BLaER1 (cell line): Measurements from ENCODE around the gene MFF.

Experiments used
- H3K27ac ChIP-seq: shearing (Covaris generic); formaldehyde crosslinking; 2 replicates; pipeline ENCODE4 v1.8.1; 2022
- H3K27me3 ChIP-seq: shearing (Covaris generic); formaldehyde crosslinking; 2 replicates; pipeline ENCODE4 v1.8.1; 2022
- H3K36me3 ChIP-seq: shearing (Covaris generic); formaldehyde crosslinking; 2 replicates; pipeline ENCODE4 v1.8.1; 2022
- H3K4me1 ChIP-seq: shearing (Covaris generic); formaldehyde crosslinking; 2 replicates; pipeline ENCODE4 v1.8.1; 2022
- H3K4me2 ChIP-seq: shearing (Covaris generic); formaldehyde crosslinking; 2 replicates; pipeline ENCODE4 v1.8.1; 2022
- H3K4me3 ChIP-seq: shearing (Covaris generic); formaldehyde crosslinking; 2 replicates; pipeline ENCODE4 v1.8.1; 2022
- H3K9ac ChIP-seq: shearing (Covaris generic); formaldehyde crosslinking; 2 replicates; pipeline ENCODE4 v1.8.1; 2022
- H3K9me3 ChIP-seq: shearing (Covaris generic); formaldehyde crosslinking; 2 replicates; pipeline ENCODE4 v1.8.1; 2022
- H4K20me1 ChIP-seq: shearing (Covaris generic); formaldehyde crosslinking; 2 replicates; pipeline ENCODE4 v1.8.1; 2022
- Cebpa-rat ChIP-seq: shearing (Covaris generic); IDR thresholded peaks from 2 replicates; pipeline ENCODE4 v1.8.1; 2022

MFF gene

DNA sequence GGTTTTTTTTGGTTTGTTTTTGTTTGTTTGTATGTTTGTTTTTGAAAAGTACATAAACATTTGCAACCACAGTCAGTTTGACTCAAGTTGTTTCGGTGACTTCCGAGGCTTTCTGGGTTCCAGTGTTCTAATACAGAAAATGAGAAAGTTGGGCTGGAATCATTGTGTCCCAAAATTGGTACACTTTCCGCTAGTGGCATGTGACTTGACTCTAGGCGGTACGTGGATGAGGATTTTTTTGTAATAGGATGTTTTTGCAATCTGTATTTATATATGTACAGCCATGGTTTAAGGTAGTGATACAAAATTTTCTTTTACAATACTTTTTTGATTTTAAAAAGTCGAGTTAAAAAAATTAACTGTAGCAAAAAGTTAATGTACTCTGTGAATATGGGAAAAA is 1.7 kb downstream of the MFF start:
- peak overlapping the region; percentile 94; the same call in 1 of the 2 replicates for H3K9ac ChIP-seq
- H3K27me3 ChIP-seq, result no peaks in the 10 kb centered on the region
- H3K9me3 ChIP-seq, result peaks cover 15% of the 10 kb centered on the region
- TF ChIP-seq Cebpa-rat, result no peak
- peaks cover 21% of the 10 kb centered on the region for H3K36me3 ChIP-seq
- peak overlapping the region; percentile 95 for H3K4me2 ChIP-seq
- H3K27ac ChIP-seq, result no peak overlapping the region
- H4K20me1 ChIP-seq, result peaks cover 49% of the 10 kb centered on the region
- H3K4me3 ChIP-seq, result peak overlapping the region; percentile 88
- H3K4me1 ChIP-seq, result peaks cover 30% of the 10 kb centered on the region

DNA sequence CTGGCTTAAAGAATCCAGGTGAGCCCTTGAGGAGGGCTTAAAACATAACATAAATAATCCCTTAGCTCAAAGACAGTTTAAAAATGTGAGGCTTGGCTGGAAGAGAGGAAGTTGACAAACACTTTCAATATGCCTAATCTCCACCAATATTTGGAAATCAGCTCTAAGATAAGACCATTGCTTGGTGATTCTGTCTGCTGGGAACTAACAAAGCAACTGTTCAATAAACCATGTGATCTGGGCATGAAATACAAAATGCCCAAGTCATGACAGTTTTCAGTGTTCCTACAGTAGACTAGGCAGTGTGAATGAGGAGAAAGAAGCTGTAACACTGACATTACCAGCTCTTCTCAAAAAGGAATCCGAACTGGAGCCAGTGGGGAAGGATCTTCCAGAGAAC is 10.7 kb downstream of the MFF start:
- Histone ChIP-seq H3K36me3 (peaks cover 86% of the 10 kb centered on the region), H3K4me1 (no peaks in the 10 kb centered on the region), H3K27ac (no peak overlapping the region)

DNA sequence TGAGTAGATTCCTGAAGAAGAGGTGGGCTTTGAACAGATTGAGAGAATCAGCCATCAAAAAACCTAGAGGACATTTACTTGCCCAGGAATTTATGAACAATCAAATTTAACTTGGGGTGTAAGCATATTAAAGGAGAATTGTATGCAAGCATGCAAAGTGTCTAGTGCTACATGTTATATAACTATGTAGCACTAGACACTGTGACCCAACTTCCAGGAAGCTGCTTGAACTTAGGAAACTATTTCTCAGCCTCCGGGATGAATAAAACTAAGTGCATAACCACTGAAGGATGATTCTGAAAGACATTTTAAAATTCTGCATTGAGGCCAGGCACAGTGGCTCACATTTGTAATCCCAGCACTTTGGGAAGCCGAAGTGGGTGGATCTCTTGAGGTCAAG is 12.4 kb downstream of the MFF start:
- no peaks in the 10 kb centered on the region for H3K9me3 ChIP-seq
- H3K27ac ChIP-seq, result no peak overlapping the region
- peaks cover 83% of the 10 kb centered on the region for H3K36me3 ChIP-seq
- H3K27me3 ChIP-seq, result no peaks in the 10 kb centered on the region
- H3K4me3 ChIP-seq, result no peak overlapping the region
- H3K9ac ChIP-seq, result no peak overlapping the region
- no peak overlapping the region for H3K4me2 ChIP-seq
- H4K20me1 ChIP-seq, result 0 out of 2 replicates have a peak, but pooled peaks cover 6% of the 10 kb centered on the region
- H3K4me1 ChIP-seq, result no peaks in the 10 kb centered on the region
- no peak for TF ChIP-seq Cebpa-rat

More for the DNA sequence above, 10.7 kb downstream of the MFF start:
- no peak for TF ChIP-seq Cebpa-rat
- no peak overlapping the region for H3K4me3 ChIP-seq
- no peaks in the 10 kb centered on the region for H3K9me3 ChIP-seq
- no peak overlapping the region for H3K9ac ChIP-seq
- H3K27me3 ChIP-seq, result no peaks in the 10 kb centered on the region
- H3K4me2 ChIP-seq, result no peak overlapping the region
- H4K20me1 ChIP-seq, result 0 out of 2 replicates have a peak, but pooled peaks cover 6% of the 10 kb centered on the region

DNA sequence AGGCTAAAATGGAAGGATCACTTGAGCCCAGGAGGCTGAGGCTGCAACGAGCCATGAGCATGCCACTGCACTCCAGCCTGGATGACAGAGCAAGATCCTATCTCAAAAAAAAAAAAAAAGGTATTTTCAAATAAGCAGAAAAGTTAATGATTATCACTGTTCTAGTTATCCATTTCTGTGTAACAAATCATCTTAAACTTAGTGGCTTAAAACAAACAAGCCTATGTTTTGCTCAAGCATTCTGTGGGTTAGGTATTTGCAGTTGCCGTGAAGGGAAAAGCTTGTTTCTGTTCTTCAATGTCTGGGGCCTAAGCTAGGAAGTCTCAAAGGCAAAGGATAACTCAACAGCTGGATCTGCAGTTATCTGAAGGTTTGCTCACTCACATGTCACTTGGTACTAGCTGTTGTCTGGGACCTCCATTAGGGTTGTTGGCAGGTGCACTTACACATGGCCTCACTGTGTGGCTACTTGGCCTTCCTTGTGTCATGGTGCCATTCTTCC is 14.1 kb downstream of the MFF start:
- Histone ChIP-seq H3K4me3 (no peak overlapping the region), H3K4me2 (no peak overlapping the region), H3K36me3 (peaks cover 81% of the 10 kb centered on the region), H3K27me3 (no peaks in the 10 kb centered on the region), H3K9ac (no peak overlapping the region), H3K27ac (no peak overlapping the region), H3K9me3 (no peaks in the 10 kb centered on the region), H4K20me1 (0 out of 2 replicates have a peak, but pooled peaks cover 6% of the 10 kb centered on the region), H3K4me1 (no peaks in the 10 kb centered on the region)
- TF ChIP-seq Cebpa-rat, result no peak

DNA sequence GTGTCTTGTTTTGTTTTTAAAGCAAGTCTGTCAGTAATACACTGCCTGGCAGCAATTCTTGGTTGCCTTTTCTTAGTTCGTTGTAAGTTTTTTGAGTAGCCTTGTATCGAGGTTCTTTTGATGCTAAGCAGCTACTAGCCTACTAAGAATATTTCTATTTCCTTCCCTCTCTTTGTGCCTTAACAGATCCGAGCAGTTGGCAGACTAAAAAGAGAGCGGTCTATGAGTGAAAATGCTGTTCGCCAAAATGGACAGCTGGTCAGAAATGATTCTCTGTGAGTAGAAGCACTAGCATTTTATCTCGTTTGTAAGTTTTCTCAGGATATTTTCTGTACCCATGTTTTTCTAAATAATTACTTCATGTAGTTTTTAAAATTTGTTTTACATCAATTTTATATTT is 15.1 kb downstream of the MFF start:
- TF ChIP-seq Cebpa-rat, result no peak
- H3K4me1 ChIP-seq, result no peaks in the 10 kb centered on the region
- no peak overlapping the region for H3K9ac ChIP-seq
- peaks cover 71% of the 10 kb centered on the region for H3K36me3 ChIP-seq
- H3K4me2 ChIP-seq, result no peak overlapping the region
- H3K27me3 ChIP-seq, result no peaks in the 10 kb centered on the region
- no peak overlapping the region for H3K4me3 ChIP-seq
- 0 out of 2 replicates have a peak, but pooled peaks cover 6% of the 10 kb centered on the region for H4K20me1 ChIP-seq
- no peaks in the 10 kb centered on the region for H3K9me3 ChIP-seq
- no peak overlapping the region for H3K27ac ChIP-seq

DNA sequence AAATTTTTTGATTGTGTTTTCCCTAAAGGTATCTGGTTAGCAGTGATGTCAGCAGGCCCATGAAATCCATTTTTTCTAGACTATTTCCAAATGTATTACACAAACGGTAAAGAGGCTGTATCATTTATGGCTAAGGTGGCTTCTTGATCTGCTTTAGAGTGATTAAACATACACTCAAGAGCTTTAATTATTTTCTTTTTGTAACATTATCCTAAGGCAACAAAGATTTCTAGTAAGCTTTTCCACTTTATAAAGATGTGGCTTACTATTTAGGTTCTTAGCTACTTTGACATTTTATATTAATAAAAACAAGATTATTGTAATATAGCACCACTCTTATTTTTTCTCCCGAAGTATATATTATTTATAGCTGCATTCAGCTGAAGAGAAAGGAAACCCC is 16.5 kb downstream of the MFF start:
- no peak for TF ChIP-seq Cebpa-rat
- H3K36me3 ChIP-seq, result peaks cover 69% of the 10 kb centered on the region

DNA sequence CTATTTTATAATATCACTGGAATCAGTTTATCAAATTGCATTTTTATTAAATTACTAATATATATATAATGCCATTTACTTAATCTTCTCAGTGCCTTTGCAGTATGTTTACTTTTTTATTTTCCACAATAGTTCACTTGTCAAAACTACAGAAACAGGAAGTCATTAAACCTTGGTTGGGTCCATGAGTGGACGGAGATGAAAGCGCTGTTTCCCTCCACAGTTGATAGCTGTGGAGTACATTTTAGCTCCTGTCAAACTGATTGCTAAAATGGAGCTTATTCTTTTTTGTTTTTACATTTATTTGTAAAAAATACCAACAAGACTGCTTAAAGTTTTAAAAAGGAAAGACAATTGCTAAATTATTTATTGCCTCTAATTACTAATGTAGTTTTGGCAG is 19.2 kb downstream of the MFF start:
- no peaks in the 10 kb centered on the region for H3K9me3 ChIP-seq
- H3K27me3 ChIP-seq, result no peaks in the 10 kb centered on the region
- no peaks in the 10 kb centered on the region for H3K4me1 ChIP-seq
- 0 out of 2 replicates have a peak, but pooled peaks cover 4% of the 10 kb centered on the region for H4K20me1 ChIP-seq
- no peak overlapping the region for H3K4me2 ChIP-seq
- no peak overlapping the region for H3K4me3 ChIP-seq
- H3K36me3 ChIP-seq, result peaks cover 64% of the 10 kb centered on the region
- TF ChIP-seq Cebpa-rat, result no peak
- H3K27ac ChIP-seq, result no peak overlapping the region
- no peak overlapping the region for H3K9ac ChIP-seq

More for the DNA sequence above, 16.5 kb downstream of the MFF start:
- H4K20me1 ChIP-seq, result 0 out of 2 replicates have a peak, but pooled peaks cover 6% of the 10 kb centered on the region
- H3K27me3 ChIP-seq, result no peaks in the 10 kb centered on the region
- H3K4me1 ChIP-seq, result no peaks in the 10 kb centered on the region
- no peaks in the 10 kb centered on the region for H3K9me3 ChIP-seq
- H3K4me3 ChIP-seq, result no peak overlapping the region
- H3K4me2 ChIP-seq, result no peak overlapping the region
- no peak overlapping the region for H3K9ac ChIP-seq
- no peak overlapping the region for H3K27ac ChIP-seq

DNA sequence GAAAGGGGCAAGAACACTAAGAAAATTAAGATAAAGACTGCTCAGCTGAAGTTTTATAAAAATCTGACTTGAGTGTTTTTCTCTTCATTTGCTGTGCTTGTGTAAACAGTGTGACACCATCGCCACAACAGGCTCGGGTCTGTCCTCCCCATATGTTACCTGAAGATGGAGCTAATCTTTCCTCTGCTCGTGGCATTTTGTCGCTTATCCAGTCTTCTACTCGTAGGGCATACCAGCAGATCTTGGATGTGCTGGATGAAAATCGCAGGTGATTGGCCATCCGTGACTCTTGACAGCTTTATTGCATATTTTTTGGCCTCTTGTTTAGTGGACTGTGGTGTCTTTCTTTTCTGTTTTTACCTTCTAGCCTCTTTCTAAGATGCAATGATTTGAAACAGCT is 22.1 kb downstream of the MFF start:
- Histone ChIP-seq H3K27ac (no peak overlapping the region), H3K4me1 (no peaks in the 10 kb centered on the region), H3K9me3 (no peaks in the 10 kb centered on the region), H4K20me1 (no peaks in the 10 kb centered on the region), H3K4me2 (no peak overlapping the region), H3K27me3 (no peaks in the 10 kb centered on the region), H3K9ac (no peak overlapping the region), H3K36me3 (peaks cover 63% of the 10 kb centered on the region), H3K4me3 (no peak overlapping the region)
- no peak for TF ChIP-seq Cebpa-rat

DNA sequence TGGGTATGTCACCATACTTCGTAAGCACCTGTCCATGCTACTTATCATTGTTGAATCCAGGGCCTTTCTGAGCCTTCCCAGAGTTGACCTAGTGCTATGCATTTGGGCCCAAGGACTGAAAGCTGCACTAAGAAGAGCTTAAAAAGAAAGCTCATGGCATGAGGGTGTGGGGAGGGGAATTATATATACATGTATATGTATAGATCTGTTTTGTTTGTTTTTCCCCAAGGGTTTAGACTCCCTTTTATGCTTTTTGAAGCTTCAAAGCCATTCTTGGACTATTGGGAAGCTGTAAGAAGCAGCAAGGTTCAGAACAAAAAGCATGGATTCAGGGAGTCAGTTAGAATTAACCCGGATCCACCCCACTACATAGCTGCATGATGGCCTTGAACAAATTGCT is 23.3 kb downstream of the MFF start:
- Histone ChIP-seq H3K36me3 (peaks cover 61% of the 10 kb centered on the region), H3K27me3 (no peaks in the 10 kb centered on the region), H3K4me3 (no peak overlapping the region), H3K9me3 (no peaks in the 10 kb centered on the region), H3K9ac (no peak overlapping the region), H3K4me1 (no peaks in the 10 kb centered on the region), H3K27ac (no peak overlapping the region), H4K20me1 (no peaks in the 10 kb centered on the region), H3K4me2 (no peak overlapping the region)
- TF ChIP-seq Cebpa-rat, result no peak

DNA sequence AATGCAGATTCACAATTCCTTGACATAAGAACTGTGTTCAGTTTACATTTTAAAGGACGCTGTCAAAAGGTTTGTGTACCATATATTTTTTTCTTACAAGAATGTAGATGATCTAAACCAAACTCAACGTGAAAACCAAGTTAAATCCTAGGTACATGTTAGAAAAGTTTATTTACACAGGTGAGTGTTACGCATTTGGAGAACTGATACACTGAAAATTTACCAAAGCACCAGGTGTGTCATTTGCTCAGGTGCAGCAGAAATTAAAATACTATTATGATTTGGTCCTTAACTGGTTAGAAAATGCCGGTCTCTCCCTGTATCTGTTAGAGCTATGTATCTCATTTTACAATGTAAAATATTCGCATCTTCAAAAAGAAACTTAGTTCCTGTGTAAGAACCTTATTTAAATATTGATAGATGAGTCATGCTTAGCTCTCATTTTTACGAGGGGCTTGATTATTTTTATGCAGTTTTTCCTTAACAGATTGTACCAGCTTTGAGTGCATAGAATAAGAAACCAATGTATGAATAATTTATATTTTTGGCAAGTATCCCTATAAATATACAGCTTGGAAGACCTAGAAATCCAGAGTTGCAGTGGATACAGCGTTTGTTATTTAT is 25.1 kb downstream of the MFF start:
- Histone ChIP-seq H3K4me1 (no peaks in the 10 kb centered on the region), H3K4me3 (no peak overlapping the region), H3K4me2 (no peak overlapping the region), H3K27ac (no peak overlapping the region), H3K27me3 (no peaks in the 10 kb centered on the region), H3K9me3 (no peaks in the 10 kb centered on the region), H3K36me3 (peaks cover 60% of the 10 kb centered on the region), H3K9ac (no peak overlapping the region), H4K20me1 (no peaks in the 10 kb centered on the region)
- no peak for TF ChIP-seq Cebpa-rat
